Stimulated activated CD4-positive, alpha-beta T cell treated with anti-CD3 and anti-CD28 coated beads, TNF-alpha, amount 100 ng/mL, for 1 hour (primary cell): ENCODE measurements around the gene SH3D19.
"Not testable (repeated sequence)": the region's sequence is repeated elsewhere in the genome, so short reads cannot be mapped to it uniquely, and the experiment has no call there.

Source experiments
- DNase-seq, 3 donors: peaks; one replicate each; pipeline ENCODE4 v3.0.0-alpha.2; 2020; ENCODE audit warnings: low read depth in 3 of 3, low spot score in 1 of 3

Gene SH3D19

DNA sequence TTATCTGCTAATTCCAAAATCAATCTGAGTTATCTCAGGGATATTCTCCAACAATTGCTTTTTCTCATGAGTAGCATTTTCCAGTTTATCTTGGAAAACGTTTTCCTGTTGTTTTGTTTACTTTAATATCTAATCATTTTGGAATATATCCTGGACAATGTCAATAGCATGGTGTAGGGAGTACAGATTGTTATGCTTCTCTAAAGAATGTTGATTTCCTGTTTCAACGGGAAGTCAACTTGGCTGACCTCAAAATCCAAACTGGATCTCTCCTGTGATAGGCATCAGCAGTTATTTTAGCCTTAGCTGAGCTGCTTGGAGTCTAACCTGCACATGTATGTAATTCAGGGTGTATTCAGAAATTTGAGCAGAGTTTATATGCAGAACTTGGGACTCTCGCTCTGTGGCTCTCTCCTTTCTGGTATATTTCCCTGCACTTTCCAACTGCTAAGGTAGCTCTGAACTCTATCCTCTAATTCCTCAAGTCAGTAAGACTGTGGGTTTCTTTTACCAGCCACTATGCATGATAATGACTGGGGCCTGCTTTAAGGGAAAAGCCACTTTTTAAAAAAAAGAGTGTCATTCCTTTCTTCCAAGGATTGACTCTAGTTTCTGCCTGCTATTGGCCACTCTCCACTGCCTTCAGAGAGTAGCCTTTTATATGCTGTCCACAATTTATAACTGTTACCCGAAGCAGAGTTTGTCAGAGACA, 40.7 kb downstream of the SH3D19 start:
- no peak for DNase-seq

DNA sequence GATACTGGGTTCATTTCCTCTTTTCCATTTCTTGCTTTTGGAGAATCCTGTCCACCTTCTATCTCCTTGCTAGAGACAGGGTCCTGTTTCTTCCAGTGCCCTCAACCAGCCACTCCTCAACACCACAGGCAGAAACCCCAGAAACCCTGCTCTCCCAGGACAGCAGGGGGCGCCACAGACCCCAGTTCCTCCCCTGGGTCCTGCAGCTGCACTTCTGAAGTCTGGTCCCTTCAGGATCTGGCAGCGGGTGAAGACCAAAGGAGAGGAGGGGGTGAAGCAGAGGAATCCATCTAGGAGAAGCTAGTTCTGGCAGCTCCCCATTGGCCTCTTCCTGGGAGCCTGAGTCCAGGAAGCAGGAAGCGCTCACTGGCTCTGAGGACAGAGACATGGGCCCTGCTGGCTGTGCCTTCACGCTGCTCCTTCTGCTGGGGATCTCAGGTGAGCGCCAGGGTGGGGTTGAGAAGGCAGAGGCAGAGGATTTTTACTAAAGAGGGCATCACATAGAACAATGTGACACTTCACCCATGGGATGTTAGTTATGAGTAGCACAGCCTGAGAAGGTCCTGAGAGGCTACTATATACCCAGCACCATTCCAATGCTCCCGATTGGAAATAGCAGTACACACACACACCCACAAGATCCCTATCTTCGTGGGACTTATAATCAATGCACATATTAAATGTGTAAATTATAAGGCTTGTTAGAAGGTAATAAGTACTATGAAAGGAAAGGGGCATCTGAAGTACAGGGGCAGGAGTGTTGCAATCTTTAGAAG, 48.4 kb downstream of the SH3D19 start, which contains the start of gene PRSS48:
Gene PRSS48 (plus strand): TSS at position 375 of the 776 bp plus-strand sequence. CDS start 12 bp downstream, at position 387.
- DNase-seq, result peak in 1 of 3 donors; percentile 15

DNA sequence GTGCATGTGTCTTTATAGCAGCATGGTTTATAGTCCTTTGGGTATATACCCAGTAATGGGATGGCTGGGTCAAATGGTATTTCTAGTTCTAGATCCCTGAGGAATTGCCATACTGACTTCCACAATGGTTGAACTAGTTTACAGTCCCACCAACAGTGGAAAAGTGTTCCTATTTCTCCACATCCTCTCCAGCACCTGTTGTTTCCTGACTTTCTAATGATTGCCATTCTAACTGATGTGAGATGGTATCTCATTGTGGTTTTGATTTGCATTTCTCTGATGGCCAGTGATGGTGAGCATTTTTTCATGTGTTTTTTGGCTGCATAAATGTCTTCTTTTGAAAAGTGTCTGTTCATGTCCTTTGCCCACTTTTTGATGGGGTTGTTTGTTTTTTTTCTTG, 56.5 kb downstream of the SH3D19 start:
- not testable (repeated sequence) for DNase-seq

DNA sequence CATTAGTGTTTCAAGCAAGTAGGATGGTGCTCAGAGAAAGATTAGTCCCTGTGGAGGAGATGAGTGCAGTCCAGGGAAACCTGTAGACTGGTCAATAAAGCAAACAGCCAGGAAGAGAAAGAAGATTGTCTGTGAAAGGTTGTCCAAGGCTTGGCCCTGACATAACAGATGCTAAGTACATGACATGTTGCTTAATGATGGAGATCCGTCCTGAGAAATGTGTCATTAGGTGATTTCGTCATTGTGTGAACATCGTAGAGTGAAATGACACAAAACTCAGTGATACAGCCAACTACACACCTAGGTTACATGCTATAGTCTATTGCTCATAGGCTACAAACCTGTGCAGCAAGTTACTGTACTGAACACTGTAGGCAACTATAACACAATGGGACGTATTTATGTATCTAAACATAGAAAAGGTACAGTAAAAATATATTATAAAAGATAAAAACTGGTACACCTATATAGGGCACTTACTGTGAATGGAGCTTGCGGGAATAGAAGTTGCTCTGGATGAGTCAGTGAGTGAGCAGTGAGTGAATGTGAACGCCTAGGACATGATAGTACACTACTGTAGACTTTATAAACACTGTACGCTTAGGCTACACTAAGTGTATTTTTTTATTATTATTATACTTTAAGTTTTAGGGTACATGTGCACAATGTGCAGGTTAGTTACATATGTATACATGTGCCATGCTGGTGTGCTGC, 57.4 kb downstream of the SH3D19 start:
- DNase-seq, result no peak

DNA sequence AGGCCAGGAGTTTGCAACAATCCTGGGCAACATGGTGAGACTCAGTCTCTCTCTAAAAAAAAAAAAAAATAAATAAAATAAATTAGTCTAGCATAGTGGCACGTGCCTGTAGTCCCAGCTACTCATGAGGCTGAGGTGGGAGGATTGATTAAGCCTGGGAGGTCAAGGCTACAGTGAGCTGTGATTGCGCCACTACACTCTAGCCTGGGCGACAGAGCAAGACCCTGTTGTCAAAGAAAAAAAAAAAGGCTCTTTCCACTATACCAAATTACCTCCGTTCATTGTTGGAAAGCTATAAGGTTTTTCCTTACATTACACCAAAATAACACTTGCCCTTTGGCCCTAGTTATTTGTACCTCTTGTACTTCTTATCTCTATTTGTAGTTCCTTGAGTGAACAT, 58.3 kb downstream of the SH3D19 start:
- no peak for DNase-seq

DNA sequence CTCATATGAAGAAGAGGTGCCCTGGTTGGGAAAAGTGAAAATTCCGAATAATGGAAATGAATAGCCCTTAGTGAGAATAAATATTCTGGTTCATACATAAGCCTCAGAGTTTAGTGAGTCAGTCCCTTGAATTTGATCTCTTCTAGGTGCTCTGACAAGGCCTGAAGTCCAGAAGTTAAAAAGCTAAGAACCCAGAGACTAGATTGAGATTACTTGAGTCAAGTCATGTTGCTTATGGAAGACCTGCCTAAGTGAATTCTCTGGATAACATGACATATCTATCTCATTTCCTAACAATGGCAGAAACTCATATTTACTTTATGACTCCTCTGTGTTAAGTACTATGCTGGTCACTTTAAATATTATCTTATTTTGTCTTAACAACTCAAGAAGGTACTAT, 58.9 kb downstream of the SH3D19 start:
- no peak for DNase-seq

DNA sequence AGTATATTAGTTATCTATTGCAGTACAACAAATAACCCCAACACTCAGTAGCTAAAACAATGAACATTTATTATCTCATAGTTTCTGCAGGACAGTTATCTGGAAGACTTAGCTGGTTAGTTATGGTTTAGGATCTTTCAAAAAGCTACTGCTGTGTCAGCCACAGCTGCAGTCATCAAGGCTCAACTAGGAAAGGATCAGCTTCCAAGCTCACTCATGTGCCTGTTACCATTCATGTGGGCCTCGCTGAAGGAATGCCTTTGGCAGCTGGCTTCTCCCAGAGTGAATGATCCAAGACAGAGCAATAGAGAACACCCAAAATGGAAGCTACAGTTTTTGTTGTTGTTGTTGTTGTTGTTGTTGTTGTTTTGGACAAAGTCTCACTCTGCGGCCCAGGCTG, 62.0 kb downstream of the SH3D19 start:
- DNase-seq, result no peak

DNA sequence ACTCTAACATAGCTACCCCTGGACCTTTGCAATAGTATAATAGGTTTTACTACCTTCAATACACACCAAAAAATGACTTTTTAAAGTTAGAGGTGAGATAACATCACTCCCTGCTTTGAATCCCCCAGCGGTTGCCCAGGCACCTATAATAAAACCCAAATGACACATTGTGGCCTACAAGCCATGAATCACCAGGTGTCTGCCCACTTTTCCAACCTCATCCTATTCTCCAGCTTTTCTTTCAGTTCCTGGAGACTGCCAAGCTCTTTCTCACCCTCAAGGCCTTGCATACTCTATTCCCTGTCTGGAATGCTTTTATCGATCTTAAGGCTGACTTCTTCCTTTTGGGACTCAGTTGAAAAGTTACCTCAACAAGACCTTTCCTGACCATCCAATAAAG, 64.9 kb downstream of the SH3D19 start:
- no peak for DNase-seq

DNA sequence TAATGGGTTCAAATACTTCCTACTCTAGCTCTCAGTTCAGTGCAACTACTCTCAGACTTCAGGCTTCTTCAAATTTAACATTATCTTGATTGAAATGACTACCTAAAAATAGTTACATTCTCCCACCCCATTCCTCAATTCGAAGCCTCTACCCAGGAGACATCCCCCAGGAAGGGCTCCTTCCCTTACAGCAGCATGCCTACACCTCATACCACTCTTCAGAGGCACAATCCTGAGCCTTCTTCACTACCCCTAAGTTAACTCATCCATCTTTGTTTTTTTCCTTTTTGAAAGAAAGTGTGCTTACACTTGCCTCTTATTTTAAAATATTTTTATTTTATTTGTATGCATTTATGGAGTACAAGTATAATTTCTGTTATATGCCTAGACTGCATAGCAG, 65.7 kb downstream of the SH3D19 start:
- DNase-seq, result no peak

DNA sequence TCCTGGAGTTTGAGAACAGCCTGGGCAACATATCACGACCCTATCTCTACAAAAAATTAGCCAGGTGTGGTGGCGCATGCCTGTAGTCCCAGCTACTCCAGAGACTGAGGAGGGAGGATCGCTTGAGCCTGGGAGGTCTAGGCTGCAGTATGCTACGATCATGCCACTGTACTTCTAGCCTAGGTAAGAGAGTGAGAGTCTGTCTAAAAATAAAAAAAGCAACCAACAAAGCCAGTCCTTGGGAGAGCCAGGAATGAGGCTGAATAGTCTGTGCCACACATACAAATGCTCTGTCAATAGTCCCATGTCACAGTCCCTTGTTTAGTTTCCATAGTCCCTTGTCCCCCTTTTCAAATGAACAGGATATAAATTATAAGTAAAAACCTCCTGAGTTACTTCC, 67.7 kb downstream of the SH3D19 start:
- DNase-seq, result no peak

DNA sequence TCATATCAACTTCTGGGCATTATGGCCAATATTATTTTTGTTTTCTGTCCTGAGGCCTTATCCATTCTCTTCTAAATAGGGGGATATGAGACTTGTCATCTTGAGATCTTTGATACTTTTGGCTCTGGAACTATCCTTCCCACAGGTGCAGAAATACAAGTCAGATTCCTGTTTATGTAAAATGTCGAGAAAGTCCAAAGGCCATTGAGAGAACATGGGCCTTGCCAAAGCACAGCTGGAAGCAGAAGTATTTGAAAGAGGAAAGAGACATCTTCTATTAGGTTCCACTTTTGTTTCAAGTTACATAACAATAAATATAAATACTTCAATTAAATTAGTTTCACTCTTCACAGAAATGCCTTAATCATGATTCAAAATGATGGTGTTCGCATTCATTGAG, 69.3 kb downstream of the SH3D19 start:
- DNase-seq, result no peak

DNA sequence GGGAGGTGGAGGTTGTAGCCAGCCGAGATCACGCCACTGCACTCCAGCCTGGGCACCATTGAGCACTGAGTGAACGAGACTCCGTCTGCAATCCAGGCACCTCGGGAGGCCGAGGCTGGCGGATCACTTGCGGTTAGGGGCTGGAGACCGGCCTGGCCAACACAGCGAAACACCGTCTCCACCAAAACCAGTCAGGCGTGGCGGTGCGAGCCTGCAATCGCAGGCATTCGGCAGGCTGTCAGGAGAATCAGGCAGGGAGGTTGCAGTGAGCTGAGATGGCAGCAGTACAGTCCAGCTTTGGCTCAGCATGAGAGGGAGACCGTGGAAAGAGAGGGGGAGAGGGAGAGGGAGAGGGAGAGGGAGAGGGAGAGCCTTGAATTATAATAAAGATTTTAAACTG, 69.7 kb downstream of the SH3D19 start:
- not testable (repeated sequence) for DNase-seq

DNA sequence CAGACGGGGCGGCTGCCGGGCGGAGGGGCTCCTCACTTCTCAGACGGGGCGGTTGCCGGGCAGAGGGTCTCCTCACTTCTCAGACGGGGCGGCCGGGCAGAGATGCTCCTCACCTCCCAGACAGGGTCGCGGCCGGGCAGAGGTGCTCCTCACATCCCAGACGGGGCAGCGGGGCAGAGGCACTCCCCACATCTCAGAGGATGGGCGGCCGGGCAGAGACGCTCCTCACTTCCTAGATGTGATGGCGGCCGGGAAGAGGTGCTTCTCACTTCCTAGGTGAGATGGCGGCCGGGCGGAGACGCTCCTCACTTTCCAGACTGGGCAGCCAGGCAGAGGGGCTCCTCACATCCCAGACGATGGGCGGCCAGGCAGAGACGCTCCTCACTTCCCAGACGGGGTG, 70.2 kb downstream of the SH3D19 start:
- DNase-seq, result not testable (repeated sequence)

DNA sequence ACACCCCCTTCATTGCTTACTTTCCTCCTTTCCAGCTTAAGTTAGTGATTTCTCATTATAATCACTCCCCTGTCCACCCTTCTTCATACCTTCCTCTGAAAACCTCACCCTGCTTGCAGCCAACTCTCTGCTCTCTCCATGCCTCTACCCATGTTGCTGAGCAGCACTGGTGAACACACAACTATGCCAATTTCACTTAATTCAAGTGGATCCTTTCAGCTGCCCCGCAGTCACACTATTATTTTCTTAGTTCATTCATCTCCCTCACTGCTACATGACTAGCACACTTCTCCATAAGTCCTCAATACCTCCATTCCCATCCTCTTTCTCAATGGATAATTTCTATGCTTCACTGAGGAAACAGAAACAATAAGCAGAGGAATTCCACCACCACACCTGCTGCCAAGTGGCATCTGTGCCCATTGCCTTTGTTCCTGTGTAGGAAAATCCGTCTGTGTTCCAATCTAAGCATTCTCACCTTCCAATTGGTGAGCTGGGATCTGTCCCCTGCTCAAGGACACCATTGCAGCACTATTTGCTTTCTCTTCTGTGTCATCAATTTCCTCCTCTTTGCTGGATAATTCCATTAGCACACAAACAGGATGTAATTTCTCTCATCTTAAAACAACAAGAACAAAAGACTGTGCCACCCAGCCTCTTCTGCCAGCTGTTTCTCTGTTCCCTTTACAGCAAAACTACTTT, 73.7 kb downstream of the SH3D19 start:
- DNase-seq, result no peak

DNA sequence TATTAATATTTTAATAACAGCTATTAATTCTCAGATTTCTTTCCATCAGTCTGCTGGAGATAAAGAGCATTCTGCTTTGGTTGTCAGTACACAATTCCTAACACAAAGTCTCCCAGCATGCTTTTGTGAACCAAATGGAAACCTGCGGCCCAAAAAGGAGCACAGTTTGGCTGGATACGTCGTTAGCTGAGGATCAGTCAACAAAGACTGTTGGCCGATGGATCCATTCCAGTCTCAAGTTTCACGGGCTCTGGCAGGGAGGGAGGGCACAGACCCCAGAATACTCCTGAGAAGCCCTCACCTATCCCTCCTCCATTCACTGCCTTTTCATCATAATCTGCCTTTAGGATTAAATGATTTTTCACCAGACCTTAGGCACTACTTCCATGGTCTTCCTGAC, 74.7 kb downstream of the SH3D19 start:
- no peak for DNase-seq

DNA sequence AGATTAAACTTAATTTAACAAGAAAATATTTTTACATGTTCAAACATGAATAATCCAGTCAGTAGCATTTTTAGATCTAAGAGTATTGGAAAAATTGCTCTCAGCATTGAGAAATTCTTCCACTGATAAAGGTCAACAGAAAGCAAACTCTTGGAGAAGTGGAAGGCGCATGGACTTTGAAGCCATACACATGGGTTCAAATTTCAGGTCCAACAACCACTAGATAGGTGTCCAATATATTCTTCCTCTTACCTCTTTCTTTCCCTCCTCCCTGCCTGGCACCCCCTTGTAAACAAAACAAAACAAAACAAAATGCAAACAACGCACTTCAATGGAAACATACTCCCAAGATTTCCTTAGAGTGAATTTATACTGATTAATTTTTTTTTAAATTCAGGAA, 76.9 kb downstream of the SH3D19 start:
- DNase-seq, result no peak

DNA sequence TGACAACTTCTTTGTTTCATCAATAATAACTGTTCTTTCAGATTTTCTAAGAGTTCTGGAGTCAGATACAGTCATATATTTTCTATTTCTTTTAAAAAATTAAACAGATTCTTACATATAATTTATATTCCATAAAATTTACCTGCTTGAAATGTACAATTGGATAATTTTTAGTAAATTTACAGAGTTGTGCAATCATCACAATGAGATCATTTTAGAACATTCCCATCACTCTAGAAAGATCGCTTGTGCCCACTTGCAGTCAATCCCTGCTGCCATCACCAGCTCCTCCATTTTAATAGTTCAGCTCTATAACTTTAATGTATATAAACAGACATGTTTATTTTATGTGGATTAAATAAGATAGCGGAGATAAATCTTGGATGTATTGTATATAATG, 78.0 kb downstream of the SH3D19 start:
- no peak for DNase-seq

DNA sequence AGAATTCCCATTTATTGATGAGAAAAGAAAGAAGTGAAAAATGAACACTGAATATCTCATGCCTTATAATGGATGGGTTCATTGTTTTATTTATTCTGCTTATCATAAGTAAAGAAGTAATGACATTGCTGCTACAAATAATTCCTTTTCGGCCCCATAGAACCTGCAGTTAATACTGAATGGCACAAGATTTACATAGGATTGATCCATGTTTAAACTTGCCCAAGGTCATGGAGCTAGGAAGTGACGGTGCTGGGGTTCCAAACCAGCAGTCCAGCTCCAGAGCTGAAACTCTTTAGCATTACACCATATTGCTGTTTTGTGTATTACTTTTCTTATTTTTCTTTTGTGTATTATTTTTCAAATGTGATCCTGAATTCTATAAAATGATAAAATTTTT, 78.7 kb downstream of the SH3D19 start:
- no peak for DNase-seq

DNA sequence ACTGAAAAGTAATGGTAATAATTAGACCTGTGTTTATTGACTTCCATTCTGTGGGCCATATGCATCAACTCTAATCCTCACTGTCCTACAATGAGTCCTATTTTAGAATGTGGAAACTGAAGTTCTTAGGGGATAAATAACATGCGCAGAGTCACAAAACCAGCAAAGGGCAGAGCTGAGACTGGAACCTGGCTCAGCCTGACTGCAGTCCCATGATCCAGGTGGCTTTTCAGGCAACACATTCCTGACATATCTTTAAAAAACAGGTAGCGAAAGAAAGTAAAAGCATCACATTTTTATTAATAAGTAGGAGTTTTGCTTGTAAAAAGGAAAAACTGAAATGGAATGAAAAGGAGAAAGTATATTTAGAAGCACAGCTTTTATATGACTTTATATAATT, 83.1 kb downstream of the SH3D19 start:
- no peak for DNase-seq

DNA sequence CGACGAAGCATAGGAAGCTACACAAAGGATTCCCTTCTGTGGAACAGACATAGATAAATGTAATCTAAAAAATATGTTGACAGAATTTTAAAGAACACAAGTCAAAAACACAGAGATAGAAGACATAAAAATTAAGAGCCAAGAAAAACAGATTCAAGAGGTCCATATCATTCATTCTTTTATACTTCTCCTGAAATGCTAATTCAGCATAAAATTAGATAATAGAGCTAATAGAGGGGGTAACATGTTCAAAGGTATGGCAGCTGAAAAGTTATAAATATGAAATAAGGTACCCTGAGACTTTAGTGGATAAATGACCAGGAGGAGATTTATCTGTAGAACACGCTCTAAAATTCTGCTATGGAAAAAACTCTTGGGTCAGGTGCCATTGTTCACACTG, 85.8 kb downstream of the SH3D19 start:
- DNase-seq, result no peak

DNA sequence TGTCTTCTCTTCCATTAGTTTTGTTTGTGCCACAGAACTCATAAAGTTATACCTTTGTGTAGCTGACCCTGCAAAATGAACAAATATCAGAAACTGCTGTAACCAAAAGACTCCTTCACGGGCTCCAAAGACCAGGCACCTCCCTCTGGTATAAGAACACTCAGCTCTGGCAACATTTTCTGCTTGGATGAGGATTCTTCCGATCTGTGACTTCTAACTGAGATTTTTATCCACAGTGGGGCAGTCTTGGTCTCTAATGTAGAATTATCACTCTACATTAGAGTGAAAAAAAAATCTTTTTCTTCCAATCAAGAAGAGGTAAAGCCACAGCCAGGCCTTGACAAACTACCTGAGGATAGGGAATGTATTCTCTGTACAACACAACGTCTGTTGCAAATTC, 86.9 kb downstream of the SH3D19 start:
- no peak for DNase-seq
